GM12872 (cell line): ENCODE measurements around the gene TSSK3.
A peak's percentile ranks its signal among the peaks of the same experiment; 100 is the strongest.

ENCODE experiments used
- CTCF ChIP-seq: IDR thresholded peaks from 3 replicates; pipeline ENCODE4 v1.5.1; 2011; ENCODE audit warnings: low read depth, mild to moderate bottlenecking, low read length, moderate library complexity; ENCODE audit not compliant: insufficient read depth

TSSK3 gene

GRCh38 chr1:32330558-32331151 is 31.7 kb upstream of the TSSK3 start:
- TF ChIP-seq CTCF = no peak

GRCh38 chr1:32331549-32331948 is 30.8 kb upstream of the TSSK3 start:
- no peak for TF ChIP-seq CTCF

GRCh38 chr1:32332290-32333079 is 29.9 kb upstream of the TSSK3 start:
- no peak for TF ChIP-seq CTCF

GRCh38 chr1:32333251-32333963 is 28.9 kb upstream of the TSSK3 start:
- TF ChIP-seq CTCF = no peak

- TF ChIP-seq CTCF = no peak
These were observed 28.0 kb upstream of the TSSK3 start for GRCh38 chr1:32334274-32334861.

GRCh38 chr1:32334864-32335534 is 27.3 kb upstream of the TSSK3 start:
- peak; percentile 85 for TF ChIP-seq CTCF

- no peak for TF ChIP-seq CTCF
These were observed 26.9 kb upstream of the TSSK3 start for GRCh38 chr1:32335535-32335789.
